ENCODE data around the gene PDE10A.

Gene PDE10A

DNA sequence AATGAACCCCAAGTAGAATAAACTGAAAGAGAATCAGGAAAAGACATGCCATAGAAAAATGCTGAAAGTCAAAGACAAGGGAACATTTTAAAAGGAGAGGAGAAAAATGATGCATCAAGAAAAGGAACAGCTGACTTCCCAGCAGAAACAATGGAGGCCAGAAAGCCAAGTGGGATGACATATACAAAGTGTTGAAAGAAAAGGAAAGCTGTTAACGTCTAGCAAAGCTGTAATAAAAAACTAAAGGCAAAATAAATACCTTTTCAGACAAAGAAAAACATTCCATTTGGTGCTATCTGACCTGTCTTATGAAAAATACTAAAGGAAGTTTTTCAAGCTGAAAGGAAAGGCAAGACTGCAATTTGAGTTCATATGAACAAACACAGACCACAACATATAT, 34.1 kb upstream of the PDE10A start:
- no peak for ATAC-seq (ENCODE audit: low read depth)
- Histone ChIP-seq H3K4me1 (ENCODE audit: insufficient read depth, poor library complexity, severe bottlenecking) (no peaks in the 10 kb centered on the region), H3K9me3 (ENCODE audit: severe bottlenecking) (peaks cover 2% of the 10 kb centered on the region), H3K4me3 (ENCODE audit: severe bottlenecking) (no peak overlapping the region), H3K27me3 (ENCODE audit: insufficient read depth, poor library complexity, severe bottlenecking) (no peaks in the 10 kb centered on the region), H3K27ac (ENCODE audit: poor library complexity, severe bottlenecking) (no peak overlapping the region), H3K36me3 (ENCODE audit: low read depth) (no peaks in the 10 kb centered on the region)
- DNase-seq (ENCODE audit: low spot score), result no peak
- TF ChIP-seq, protein P1, sequence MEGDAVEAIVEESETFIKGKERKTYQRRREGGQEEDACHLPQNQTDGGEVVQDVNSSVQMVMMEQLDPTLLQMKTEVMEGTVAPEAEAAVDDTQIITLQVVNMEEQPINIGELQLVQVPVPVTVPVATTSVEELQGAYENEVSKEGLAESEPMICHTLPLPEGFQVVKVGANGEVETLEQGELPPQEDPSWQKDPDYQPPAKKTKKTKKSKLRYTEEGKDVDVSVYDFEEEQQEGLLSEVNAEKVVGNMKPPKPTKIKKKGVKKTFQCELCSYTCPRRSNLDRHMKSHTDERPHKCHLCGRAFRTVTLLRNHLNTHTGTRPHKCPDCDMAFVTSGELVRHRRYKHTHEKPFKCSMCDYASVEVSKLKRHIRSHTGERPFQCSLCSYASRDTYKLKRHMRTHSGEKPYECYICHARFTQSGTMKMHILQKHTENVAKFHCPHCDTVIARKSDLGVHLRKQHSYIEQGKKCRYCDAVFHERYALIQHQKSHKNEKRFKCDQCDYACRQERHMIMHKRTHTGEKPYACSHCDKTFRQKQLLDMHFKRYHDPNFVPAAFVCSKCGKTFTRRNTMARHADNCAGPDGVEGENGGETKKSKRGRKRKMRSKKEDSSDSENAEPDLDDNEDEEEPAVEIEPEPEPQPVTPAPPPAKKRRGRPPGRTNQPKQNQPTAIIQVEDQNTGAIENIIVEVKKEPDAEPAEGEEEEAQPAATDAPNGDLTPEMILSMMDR (IDR thresholded peaks at IDR 0.05; ENCODE audit: poor library complexity, severe bottlenecking), result no peak

DNA sequence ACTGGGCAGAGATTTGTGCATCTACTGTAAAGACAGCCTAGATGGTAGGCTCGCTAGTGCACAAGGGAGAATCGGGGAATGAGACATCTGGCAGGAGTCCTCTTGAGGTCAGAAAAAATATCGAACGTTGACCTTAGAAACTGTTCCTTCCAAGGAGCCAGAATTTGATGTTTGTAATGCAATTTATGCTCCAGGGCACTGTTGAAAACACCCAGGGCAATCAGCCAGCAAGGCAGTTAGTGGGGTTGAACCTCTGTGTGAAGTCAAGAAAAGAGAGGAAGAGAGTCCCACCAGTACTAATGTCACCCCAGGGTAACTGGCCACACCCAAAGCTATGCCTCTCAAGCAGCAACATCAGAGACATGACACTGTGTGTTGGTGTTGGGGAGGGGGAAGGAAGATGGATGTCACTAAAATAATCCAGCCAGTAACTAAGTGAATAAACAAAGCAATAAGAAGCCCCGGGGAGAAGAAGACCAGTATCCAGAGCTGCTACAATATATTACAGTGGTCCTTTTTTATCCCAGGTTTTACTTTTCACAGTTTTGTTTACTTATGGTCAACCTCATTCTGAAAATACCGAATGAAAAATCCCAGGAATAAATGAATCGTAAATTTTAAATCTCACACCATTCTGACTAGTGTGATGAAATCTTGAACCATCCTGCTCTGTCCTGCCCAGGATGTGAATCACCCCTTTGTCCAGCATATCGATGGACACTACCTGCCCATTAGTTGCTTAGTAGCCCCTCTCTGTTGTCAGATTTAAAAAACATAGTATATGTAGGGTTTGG, 32.9 kb upstream of the PDE10A start:
- H3K27me3 ChIP-seq (ENCODE audit: insufficient read depth, poor library complexity, severe bottlenecking), result no peaks in the 10 kb centered on the region
- DNase-seq (ENCODE audit: low spot score) (no peak), ATAC-seq (ENCODE audit: low read depth) (no peak)
- H3K36me3 ChIP-seq (ENCODE audit: low read depth), result no peaks in the 10 kb centered on the region
- H3K4me3 ChIP-seq (ENCODE audit: severe bottlenecking), result no peak overlapping the region
- TF ChIP-seq, protein P1 (IDR thresholded peaks at IDR 0.05; ENCODE audit: poor library complexity, severe bottlenecking), result no peak
- no peaks in the 10 kb centered on the region for H3K4me1 ChIP-seq (ENCODE audit: insufficient read depth, poor library complexity, severe bottlenecking)
- peaks cover 2% of the 10 kb centered on the region for H3K9me3 ChIP-seq (ENCODE audit: severe bottlenecking)
- H3K27ac ChIP-seq (ENCODE audit: poor library complexity, severe bottlenecking), result no peak overlapping the region

DNA sequence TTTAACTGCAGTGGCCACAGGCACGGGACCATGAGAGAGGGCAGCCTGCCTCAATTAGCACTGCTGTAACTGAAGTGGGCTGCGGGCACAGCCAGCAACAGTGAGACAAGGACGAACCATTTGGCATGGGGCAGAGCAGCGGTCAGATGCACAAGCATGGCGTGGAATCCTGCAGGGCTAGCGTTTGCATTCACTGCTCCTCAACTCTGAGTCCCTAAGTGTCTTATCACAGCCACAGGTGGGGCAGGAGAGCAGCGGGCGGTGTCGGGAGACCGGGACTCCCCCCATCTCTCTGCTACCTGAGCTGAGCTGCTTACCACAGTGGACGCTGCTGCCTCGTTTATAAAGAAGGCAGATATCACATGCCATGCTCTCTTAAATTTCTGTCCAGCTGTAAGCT, 31.3 kb upstream of the PDE10A start:
- no peak for DNase-seq (ENCODE audit: low spot score)
- H3K4me1 ChIP-seq (ENCODE audit: insufficient read depth, poor library complexity, severe bottlenecking), result no peaks in the 10 kb centered on the region
- no peaks in the 10 kb centered on the region for H3K27me3 ChIP-seq (ENCODE audit: insufficient read depth, poor library complexity, severe bottlenecking)
- TF ChIP-seq, protein P1 (IDR thresholded peaks at IDR 0.05; ENCODE audit: poor library complexity, severe bottlenecking), result no peak
- no peak overlapping the region for H3K27ac ChIP-seq (ENCODE audit: poor library complexity, severe bottlenecking)
- no peak for ATAC-seq (ENCODE audit: low read depth)
- H3K9me3 ChIP-seq (ENCODE audit: severe bottlenecking), result peaks cover 2% of the 10 kb centered on the region
- H3K4me3 ChIP-seq (ENCODE audit: severe bottlenecking), result no peak overlapping the region
- no peaks in the 10 kb centered on the region for H3K36me3 ChIP-seq (ENCODE audit: low read depth)

DNA sequence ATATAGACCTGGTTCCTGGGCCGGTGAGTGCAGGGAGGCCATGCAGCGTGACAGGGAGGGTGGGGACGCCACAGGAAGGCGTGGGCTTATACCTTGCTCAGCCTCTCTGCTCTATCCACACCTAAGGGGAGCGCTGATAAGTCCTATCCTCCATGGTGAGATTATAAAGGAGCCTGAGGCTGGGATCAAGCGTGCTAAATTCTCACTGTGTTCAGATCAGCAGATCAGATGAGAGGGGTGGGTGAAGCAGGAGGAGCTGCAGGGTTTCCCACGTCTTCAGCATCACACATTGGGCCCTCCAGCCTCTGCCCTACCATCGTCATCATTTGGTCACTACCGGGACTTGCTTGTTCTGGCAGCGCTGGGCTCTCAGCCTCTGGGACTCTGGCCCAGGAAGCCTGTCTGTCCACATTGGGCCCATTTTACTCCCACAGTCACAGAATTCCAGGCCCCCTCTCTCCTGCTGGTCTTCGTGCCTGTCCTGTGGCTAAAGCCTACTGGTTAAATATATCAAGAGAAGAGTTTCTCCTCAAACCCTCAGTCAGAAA, 29.1 kb upstream of the PDE10A start:
- no peaks in the 10 kb centered on the region for H3K36me3 ChIP-seq (ENCODE audit: low read depth)
- no peaks in the 10 kb centered on the region for H3K9me3 ChIP-seq (ENCODE audit: severe bottlenecking)
- ATAC-seq (ENCODE audit: low read depth) (no peak), DNase-seq (ENCODE audit: low spot score) (no peak)
- H3K4me1 ChIP-seq (ENCODE audit: insufficient read depth, poor library complexity, severe bottlenecking), result no peaks in the 10 kb centered on the region
- no peak overlapping the region for H3K4me3 ChIP-seq (ENCODE audit: severe bottlenecking)
- TF ChIP-seq, protein P1 (IDR thresholded peaks at IDR 0.05; ENCODE audit: poor library complexity, severe bottlenecking), result no peak
- H3K27ac ChIP-seq (ENCODE audit: poor library complexity, severe bottlenecking), result no peak overlapping the region
- no peaks in the 10 kb centered on the region for H3K27me3 ChIP-seq (ENCODE audit: insufficient read depth, poor library complexity, severe bottlenecking)

DNA sequence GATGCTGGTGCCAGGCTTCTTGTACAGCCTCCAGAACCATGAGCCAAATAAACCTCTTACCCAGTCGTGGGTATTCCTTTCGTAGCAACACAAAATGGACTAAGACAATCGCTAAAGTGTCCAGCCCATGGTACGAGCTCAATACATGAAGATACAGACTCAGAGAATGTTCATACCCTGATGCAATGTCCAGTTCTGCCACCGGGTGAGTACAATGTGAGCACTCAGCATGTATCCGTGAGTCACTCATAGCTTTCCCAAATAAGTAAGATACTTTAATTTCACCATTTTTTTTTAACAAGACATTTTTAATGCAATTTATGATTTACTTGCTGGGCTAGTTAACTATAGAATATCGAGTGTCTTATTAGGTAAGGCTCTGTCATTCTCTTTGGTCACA, 26.7 kb upstream of the PDE10A start:
- Histone ChIP-seq H3K27ac (ENCODE audit: poor library complexity, severe bottlenecking) (no peak overlapping the region), H3K27me3 (ENCODE audit: insufficient read depth, poor library complexity, severe bottlenecking) (no peaks in the 10 kb centered on the region), H3K4me1 (ENCODE audit: insufficient read depth, poor library complexity, severe bottlenecking) (no peaks in the 10 kb centered on the region), H3K9me3 (ENCODE audit: severe bottlenecking) (no peaks in the 10 kb centered on the region), H3K4me3 (ENCODE audit: severe bottlenecking) (no peak overlapping the region), H3K36me3 (ENCODE audit: low read depth) (no peaks in the 10 kb centered on the region)
- no peak for DNase-seq (ENCODE audit: low spot score)
- no peak for ATAC-seq (ENCODE audit: low read depth)
- TF ChIP-seq, protein P1 (IDR thresholded peaks at IDR 0.05; ENCODE audit: poor library complexity, severe bottlenecking), result no peak
